ENCODE measurements around the gene MACROD1.

DNA sequence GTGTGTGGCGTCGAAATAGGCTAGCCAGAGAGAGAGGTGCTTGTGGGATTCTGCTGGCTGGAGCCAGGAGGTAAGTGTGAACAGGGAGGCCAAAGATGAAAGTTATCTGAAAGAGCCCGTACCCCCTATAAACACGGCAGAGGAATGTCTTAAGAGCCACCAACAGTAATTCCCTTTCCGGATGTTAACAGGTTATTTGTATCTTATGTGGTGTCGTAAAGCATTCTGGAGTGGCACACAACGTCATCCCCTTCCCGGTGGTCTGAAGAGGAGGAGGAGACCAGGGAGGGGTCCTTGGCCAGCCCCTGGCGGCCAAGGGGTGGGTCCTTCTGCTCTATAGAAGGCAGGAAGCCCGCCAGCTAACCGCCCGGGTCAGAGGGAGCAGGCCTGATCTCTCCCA is 39.5 kb downstream of the MACROD1 start:
- TF ChIP-seq, protein P1, sequence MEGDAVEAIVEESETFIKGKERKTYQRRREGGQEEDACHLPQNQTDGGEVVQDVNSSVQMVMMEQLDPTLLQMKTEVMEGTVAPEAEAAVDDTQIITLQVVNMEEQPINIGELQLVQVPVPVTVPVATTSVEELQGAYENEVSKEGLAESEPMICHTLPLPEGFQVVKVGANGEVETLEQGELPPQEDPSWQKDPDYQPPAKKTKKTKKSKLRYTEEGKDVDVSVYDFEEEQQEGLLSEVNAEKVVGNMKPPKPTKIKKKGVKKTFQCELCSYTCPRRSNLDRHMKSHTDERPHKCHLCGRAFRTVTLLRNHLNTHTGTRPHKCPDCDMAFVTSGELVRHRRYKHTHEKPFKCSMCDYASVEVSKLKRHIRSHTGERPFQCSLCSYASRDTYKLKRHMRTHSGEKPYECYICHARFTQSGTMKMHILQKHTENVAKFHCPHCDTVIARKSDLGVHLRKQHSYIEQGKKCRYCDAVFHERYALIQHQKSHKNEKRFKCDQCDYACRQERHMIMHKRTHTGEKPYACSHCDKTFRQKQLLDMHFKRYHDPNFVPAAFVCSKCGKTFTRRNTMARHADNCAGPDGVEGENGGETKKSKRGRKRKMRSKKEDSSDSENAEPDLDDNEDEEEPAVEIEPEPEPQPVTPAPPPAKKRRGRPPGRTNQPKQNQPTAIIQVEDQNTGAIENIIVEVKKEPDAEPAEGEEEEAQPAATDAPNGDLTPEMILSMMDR (IDR thresholded peaks at IDR 0.05), result no peak
- TF ChIP-seq POLR2A (IDR thresholded peaks at IDR 0.05), result no peak
- no peak for TF ChIP-seq EP300 (IDR thresholded peaks at IDR 0.05)
